T-helper 17 cell (primary cell): Measurements from ENCODE around the gene CUX1. TPM values are rescaled to one million over a fixed set of nuclear protein-coding genes. Genes with fewer than 3 reads are reported as not detected.

Experiments
- ATAC-seq: fragments of 150-1000 bp; cut with Tn5 transposase; 2 replicates; pipeline ENCODE4 v1.10.0; 2021; ENCODE audit warnings: mild to moderate bottlenecking, moderate library complexity
- DNase-seq, 3 donors: peaks; one replicate each; pipeline versions ENCODE4 v3.0.0 to v3.0.0-alpha.2; 2020 to 2021
- H3K9me3 ChIP-seq: one replicate; pipeline ENCODE4 v1.7.0; 2013; ENCODE audit warnings: low read length, mild to moderate bottlenecking; ENCODE audit not compliant: control insufficient read depth, poor library complexity, severe bottlenecking
- H3K27ac Mint-ChIP-seq: one replicate; pipeline ENCODE4 v1.8.0; 2022; ENCODE audit warnings: mild to moderate bottlenecking, moderate library complexity, mixed read lengths
- H3K27me3 Mint-ChIP-seq: one replicate; pipeline ENCODE4 v1.8.0; 2022; ENCODE audit warnings: mixed read lengths
- H3K36me3 Mint-ChIP-seq: one replicate; pipeline ENCODE4 v1.8.0; 2022; ENCODE audit warnings: low read depth, mixed read lengths
- H3K4me1 Mint-ChIP-seq: one replicate; pipeline ENCODE4 v1.8.0; 2022; ENCODE audit warnings: mild to moderate bottlenecking, mixed read lengths
- H3K4me3 Mint-ChIP-seq: one replicate; pipeline ENCODE4 v1.8.0; 2022; ENCODE audit warnings: mild to moderate bottlenecking, moderate library complexity, mixed read lengths
- total RNA-seq, 4 donors: library from RNA in 2 of 4; stranded (reverse) in 2 of 4; gene quantifications; one replicate each; pipeline ENCODE4 v1.2.3 and lab custom pipeline; 2022 to 2026

Gene CUX1
- total RNA-seq, 2 donors from 2014 or later, result 35.6 to 52.8 TPM

DNA sequence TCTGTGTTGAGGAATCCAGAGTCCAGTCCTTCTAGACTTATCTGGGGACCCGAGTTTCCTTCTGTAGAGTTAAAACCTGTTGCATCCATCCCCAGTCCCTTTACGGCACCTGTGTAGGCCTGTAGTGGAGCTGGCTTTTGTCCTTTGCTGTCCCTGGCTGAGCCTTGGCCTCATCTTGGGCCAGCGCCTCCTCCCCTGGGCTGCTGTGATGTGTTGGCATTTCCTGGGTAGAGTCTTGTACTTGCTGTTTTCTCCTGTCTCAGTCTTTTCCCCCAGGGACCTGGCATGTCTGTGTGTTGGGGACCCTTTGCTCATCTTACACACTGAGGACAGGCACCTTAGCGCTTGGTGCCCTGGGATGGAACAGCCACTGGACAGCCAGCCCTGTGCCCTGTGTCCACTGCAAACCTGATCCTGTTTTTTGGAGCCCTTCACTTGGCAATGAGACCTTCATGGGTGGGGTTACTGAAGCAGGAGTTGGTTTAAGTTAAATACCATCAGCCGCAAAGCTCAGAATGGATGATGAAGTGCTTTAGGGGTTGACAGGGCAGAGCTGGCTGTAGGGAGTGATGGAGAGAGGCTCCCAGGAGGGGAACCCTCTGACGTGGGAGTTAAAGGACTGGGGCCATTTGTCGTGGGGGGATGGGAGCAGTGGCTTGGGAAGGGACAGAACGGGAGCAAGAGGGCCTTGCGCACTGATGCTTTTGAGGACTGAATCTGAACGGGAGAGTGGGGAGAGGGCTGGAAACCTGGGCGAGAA lies 50.9 kb downstream of the CUX1 start:
- H3K27ac Mint-ChIP-seq, result no peak overlapping the region
- no peaks in the 10 kb centered on the region for H3K36me3 Mint-ChIP-seq
- H3K9me3 ChIP-seq, result no peaks in the 10 kb centered on the region
- H3K4me1 Mint-ChIP-seq, result peaks cover 26% of the 10 kb centered on the region
- DNase-seq (no peak), ATAC-seq (no peak)
- H3K4me3 Mint-ChIP-seq, result no peak overlapping the region
- H3K27me3 Mint-ChIP-seq, result no peaks in the 10 kb centered on the region

GRCh38 chr7:101869026-101869900 lies 51.8 kb downstream of the CUX1 start:
- no peaks in the 10 kb centered on the region for H3K27me3 Mint-ChIP-seq
- no peak overlapping the region for H3K27ac Mint-ChIP-seq
- DNase-seq, result no peak
- no peak overlapping the region for H3K4me3 Mint-ChIP-seq
- H3K36me3 Mint-ChIP-seq, result no peaks in the 10 kb centered on the region
- no peaks in the 10 kb centered on the region for H3K9me3 ChIP-seq
- peaks cover 24% of the 10 kb centered on the region for H3K4me1 Mint-ChIP-seq
- ATAC-seq, result no peak

DNA sequence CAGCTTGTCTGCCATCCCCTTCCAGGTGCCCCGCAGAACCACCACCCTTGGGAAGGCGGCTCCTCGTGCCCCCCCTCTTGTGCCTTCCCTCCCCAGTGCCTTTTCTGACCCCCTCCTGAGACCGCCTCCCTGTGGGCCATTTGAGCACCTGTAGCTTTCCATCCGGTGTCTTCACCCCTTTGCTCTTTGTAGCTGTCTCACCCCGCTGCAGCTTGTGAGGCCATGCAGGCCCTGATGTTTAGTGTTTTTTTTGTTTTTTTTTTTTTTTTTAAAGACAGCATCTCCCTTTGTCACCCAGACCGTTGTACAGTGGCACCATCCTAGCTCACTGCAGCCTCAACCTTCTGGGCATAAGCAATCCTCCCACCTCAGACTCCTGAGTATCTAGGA lies 52.5 kb downstream of the CUX1 start:
- H3K9me3 ChIP-seq, result no peaks in the 10 kb centered on the region
- Mint-ChIP-seq H3K36me3 (no peaks in the 10 kb centered on the region), H3K4me1 (peaks cover 24% of the 10 kb centered on the region), H3K27ac (no peak overlapping the region), H3K4me3 (no peak overlapping the region), H3K27me3 (no peaks in the 10 kb centered on the region)
- ATAC-seq (no peak), DNase-seq (no peak)

DNA sequence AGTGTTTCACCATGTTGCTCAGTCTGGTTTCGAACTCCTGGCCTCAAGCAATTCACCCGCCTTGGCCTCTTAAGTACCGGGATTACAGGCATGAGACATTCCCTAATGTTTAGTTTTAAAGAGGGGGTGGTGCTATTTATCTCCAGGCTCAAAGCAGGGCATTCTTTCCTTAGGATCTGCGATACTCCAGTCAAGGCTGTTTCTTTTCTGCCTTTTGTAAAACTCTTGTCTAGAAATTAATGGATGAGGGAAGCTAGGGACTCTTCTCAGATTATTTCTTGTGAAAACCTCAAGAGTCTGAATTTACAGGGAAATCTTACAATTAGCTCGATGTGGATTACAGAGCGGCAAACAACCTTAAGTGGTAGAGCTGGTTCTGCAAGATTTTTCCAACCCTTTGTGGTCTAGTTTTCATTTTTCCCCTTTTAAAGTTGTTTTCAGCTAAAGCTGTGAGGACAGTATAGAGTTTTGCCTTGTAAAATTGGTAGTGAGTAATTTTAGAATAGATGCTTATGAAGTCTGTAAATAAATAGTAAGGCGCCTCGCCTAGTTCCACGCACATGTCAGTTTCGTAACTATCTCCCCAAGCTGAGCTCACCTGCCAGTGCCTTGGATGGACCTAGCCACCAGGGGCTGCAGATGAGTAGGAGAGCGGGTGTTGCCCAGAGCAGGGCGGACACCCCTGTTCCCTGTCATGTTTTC lies 53.1 kb downstream of the CUX1 start:
- no peak for ATAC-seq

DNA sequence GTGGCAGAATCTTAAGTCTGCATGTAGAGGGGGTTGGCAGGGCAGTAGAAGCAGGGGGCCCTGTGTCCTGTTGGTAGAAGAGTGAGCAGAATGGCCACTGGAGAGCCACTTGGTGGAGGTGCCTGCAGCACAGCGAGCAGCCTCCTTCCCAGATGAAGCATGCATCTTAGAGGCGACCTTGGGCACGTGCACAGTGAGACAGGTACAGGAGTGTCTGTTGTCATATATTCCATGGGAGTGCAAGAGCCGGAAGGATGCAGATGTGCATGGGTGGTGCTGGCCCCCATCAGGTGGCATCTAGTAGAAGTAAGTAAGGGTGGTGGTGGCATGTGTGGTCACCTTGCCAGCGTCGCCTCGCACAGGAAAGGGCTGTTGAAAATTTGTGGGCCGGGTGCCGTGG lies 53.9 kb downstream of the CUX1 start:
- Mint-ChIP-seq H3K27ac (no peak overlapping the region), H3K36me3 (no peaks in the 10 kb centered on the region), H3K4me1 (peaks cover 16% of the 10 kb centered on the region), H3K27me3 (no peaks in the 10 kb centered on the region), H3K4me3 (no peak overlapping the region)
- ATAC-seq (no peak), DNase-seq (no peak)
- H3K9me3 ChIP-seq, result no peaks in the 10 kb centered on the region

More for the DNA sequence above, 53.1 kb downstream of the CUX1 start:
- Mint-ChIP-seq H3K27ac (no peak overlapping the region), H3K4me1 (peaks cover 18% of the 10 kb centered on the region), H3K36me3 (no peaks in the 10 kb centered on the region), H3K4me3 (no peak overlapping the region), H3K27me3 (no peaks in the 10 kb centered on the region)
- DNase-seq, result no peak
- no peaks in the 10 kb centered on the region for H3K9me3 ChIP-seq

DNA sequence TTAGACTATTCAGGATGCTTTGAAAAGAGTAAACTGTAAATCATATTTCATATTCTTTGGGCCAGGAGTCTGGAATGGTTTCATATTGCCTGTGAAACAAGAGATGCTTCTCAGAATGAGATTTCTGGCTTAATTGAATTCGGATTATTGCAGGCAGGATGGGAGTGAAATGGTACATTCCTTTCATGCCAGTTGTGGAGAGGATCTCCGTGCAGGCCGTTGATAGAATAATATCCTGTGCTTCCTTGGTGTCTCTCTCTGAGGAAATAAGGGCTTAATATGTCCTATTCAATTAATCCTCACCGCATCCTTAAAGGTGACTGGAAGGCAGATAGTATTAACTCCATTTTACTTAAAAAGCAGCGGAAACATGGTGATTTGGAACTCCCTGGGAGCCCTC lies 56.6 kb downstream of the CUX1 start:
- no peaks in the 10 kb centered on the region for H3K27me3 Mint-ChIP-seq
- H3K27ac Mint-ChIP-seq, result peak overlapping the region; percentile 32
- no peaks in the 10 kb centered on the region for H3K36me3 Mint-ChIP-seq
- no peak overlapping the region for H3K4me3 Mint-ChIP-seq
- H3K4me1 Mint-ChIP-seq, result peaks cover 16% of the 10 kb centered on the region
- DNase-seq (no peak), ATAC-seq (no peak)
- H3K9me3 ChIP-seq, result no peaks in the 10 kb centered on the region

DNA sequence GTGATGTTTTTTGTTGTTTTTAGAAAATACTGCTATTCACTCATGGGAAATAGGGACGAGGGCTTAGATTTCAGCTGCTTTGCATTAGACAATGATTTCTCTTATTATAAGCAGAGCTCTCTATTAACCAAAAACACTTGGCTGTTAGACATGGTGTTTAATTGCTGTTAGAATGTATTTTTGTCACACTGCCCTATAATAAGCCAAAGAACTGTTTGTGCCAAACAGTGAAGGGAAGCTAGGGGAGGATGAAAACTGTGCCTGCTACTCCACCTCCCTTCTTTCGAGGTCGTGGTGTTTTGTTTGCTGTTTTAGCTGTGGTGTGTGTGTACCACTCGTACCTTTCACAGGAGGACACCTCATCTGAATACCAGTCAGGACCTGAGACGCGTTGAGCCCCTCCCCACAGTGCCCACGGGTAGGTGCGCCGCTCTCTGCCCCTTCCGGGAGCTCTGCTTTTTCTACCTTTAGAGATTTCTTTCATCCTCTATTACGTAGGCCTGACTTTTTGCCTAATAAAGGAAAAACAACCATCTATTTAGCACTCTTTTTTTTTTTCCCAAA lies 57.9 kb downstream of the CUX1 start:
- Mint-ChIP-seq H3K4me1 (peaks cover 11% of the 10 kb centered on the region), H3K4me3 (no peak overlapping the region), H3K27me3 (no peaks in the 10 kb centered on the region), H3K36me3 (no peaks in the 10 kb centered on the region), H3K27ac (no peak overlapping the region)
- H3K9me3 ChIP-seq, result no peaks in the 10 kb centered on the region
- no peak for DNase-seq
- ATAC-seq, result no peak

DNA sequence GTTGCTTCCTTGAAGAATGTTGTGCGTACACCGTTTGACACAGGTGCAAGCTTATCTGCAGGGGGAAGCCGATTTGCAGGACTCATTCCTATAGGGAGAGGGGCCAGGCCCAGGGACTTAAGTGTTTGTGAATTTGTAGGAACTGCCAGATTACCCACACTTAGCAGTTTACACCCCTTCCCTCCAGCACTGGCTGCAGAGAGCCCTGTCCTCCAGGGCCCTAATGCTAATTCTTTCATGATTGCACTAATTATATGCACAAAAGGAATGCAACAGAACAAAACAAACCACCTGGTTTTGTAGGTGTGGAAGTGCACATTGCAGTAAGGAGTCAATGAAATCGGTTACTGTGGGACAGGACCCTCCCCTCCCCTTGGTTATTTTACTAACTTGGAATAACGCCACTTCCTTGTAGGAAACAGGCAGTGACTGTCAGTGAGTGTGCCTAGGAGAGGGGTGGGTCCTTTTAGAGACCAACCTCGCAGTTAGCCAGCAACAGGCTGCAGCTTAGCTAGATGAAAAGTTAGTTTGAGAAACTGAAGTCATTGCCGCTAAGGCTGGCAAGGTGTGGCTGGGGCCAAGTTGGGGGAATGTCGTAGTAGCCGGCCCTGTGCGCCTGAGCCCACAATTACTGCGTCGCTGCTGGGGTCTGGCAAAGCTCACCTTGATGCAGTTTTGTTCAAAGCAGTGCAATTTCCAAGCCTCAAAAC lies 60.6 kb downstream of the CUX1 start:
- Mint-ChIP-seq H3K27me3 (no peaks in the 10 kb centered on the region), H3K27ac (no peak overlapping the region), H3K36me3 (no peaks in the 10 kb centered on the region), H3K4me3 (no peak overlapping the region), H3K4me1 (peaks cover 9% of the 10 kb centered on the region)
- ATAC-seq (no peak), DNase-seq (no peak)
- no peaks in the 10 kb centered on the region for H3K9me3 ChIP-seq

DNA sequence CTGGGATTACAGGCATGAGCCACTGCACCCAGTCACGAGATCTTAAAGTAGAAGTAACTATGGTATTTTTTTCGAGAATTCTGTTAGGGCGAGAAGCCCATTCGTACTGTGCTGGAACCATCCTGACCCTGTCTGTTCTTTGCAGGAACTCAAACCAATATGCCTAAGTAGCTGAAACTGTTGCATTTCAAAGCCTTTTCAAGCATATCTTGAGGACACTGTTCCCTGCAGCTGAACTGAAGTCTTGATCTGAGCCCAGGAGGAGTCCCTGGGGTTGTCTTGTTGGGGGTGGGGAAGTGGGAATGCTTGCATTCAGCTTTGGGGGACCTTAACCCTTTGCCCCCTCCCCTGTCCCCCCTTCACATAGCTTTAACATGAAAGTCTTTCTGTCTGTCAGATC lies 61.5 kb downstream of the CUX1 start:
- ATAC-seq (no peak), DNase-seq (no peak)
- H3K27me3 Mint-ChIP-seq, result no peaks in the 10 kb centered on the region

DNA sequence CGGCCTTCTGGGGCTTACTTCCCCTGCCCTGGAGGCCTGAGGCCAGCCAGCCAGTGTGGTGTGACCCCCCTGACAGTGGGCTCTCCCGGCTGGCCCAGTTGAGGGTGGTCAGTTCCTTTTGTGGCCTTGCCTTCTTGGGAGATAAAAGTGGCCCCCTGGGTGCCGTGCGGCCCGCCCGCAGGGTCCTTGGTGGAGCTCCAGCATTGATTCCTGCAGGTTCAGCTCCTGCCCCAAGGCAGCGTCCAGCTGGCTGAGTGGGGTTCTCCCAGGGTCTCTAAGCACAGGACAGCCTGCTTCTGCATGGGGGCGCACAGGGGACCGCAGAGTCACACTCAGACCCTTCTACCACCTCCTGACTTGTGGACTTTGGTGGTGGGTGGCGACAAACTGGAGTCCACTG lies 62.1 kb downstream of the CUX1 start:
- H3K36me3 Mint-ChIP-seq, result no peaks in the 10 kb centered on the region
- H3K4me3 Mint-ChIP-seq, result no peak overlapping the region
- no peak for ATAC-seq
- H3K4me1 Mint-ChIP-seq, result peaks cover 16% of the 10 kb centered on the region
- no peaks in the 10 kb centered on the region for H3K27me3 Mint-ChIP-seq
- DNase-seq, result no peak
- H3K9me3 ChIP-seq, result no peaks in the 10 kb centered on the region
- no peak overlapping the region for H3K27ac Mint-ChIP-seq

More for the DNA sequence above, 61.5 kb downstream of the CUX1 start:
- H3K9me3 ChIP-seq, result no peaks in the 10 kb centered on the region
- Mint-ChIP-seq H3K4me3 (no peak overlapping the region), H3K27ac (no peak overlapping the region), H3K36me3 (no peaks in the 10 kb centered on the region), H3K4me1 (peaks cover 10% of the 10 kb centered on the region)

DNA sequence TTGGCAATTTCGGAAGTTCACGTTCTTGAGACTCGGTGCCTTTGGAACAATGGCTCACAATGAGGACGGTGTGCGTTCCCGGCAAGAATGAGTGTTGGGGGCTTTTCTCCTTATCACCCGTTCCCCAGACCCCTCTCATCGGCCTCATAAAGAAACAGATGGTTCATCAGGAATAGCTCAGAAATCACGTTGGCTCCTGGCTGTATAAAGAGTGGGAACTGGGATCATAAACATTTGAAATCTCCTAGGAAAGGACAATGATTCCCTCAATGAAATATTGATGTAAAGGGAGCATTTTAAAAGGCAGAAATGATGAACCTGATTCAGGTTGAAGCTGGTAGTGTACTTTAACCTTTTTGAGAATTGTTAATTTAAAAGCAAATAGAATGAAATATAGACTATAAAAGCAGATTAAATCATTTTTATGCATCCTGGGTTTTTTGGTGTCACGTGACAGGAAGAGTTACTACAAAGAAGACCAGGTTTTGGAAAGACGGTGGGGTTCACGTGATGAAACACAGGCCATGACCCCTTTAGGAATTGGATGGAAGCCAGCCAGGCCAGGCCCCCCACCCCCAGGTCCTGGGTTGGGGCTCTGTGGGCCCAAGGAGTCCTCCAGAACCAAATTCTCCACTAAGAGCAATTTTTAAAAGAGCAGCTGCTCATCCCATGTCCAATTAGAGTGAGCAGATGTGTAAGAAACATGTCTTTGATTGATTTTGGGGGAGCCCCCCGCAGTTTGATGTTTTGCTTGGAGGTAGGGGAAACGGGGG lies 63.0 kb downstream of the CUX1 start:
- H3K36me3 Mint-ChIP-seq, result no peaks in the 10 kb centered on the region
- peak overlapping the region; percentile 19 for H3K27ac Mint-ChIP-seq
- no peaks in the 10 kb centered on the region for H3K27me3 Mint-ChIP-seq
- no peak for DNase-seq
- no peak for ATAC-seq
- H3K9me3 ChIP-seq, result no peaks in the 10 kb centered on the region
- no peak overlapping the region for H3K4me3 Mint-ChIP-seq
- H3K4me1 Mint-ChIP-seq, result peaks cover 24% of the 10 kb centered on the region

GRCh38 chr7:101882005-101882421 lies 64.6 kb downstream of the CUX1 start:
- Mint-ChIP-seq H3K27ac (peak overlapping the region; percentile 39), H3K4me1 (peaks cover 24% of the 10 kb centered on the region), H3K36me3 (no peaks in the 10 kb centered on the region), H3K4me3 (no peak overlapping the region), H3K27me3 (no peaks in the 10 kb centered on the region)
- DNase-seq (no peak), ATAC-seq (no peak)
- H3K9me3 ChIP-seq, result no peaks in the 10 kb centered on the region
